Tibial nerve (tissue), 4 donors: ENCODE data around the gene EVI2B. TPM values are rescaled to one million over a fixed set of nuclear protein-coding genes. Genes with fewer than 3 reads are reported as not detected.

Source experiments
- DNase-seq, 2 donors: peaks; one replicate each; pipeline ENCODE4 v3.0.0-alpha.2; 2019; ENCODE audit warnings: low spot score in 2 of 2
- H3K27ac ChIP-seq, 4 donors: fragments of 200-600 bp; sonication (generic) in 3 of 4; one replicate each; pipeline ENCODE4 v1.5.1; 2017 to 2019; ENCODE audit warnings: mild to moderate bottlenecking in 1 of 4
- H3K27me3 ChIP-seq, 2 donors: fragments of 200-600 bp; sonication (generic) in 1 of 2; one replicate each; pipeline versions ENCODE4 v1.5.1 to v1.6.0; 2017 to 2019
- H3K36me3 ChIP-seq, 3 donors: fragments of 200-600 bp; sonication (generic); one replicate each; pipeline ENCODE4 v1.5.1; 2018 to 2019
- H3K4me1 ChIP-seq, 4 donors: fragments of 200-600 bp; sonication (generic) in 3 of 4; one replicate each; pipeline ENCODE4 v1.5.1; 2017 to 2019
- H3K4me3 ChIP-seq, 4 donors: fragments of 200-600 bp; sonication (generic) in 3 of 4; one replicate each; pipeline ENCODE4 v1.5.1; 2017 to 2019; ENCODE audit warnings: mild to moderate bottlenecking in 1 of 4, moderate library complexity in 1 of 4
- H3K9me3 ChIP-seq, 4 donors: fragments of 200-600 bp; sonication (generic) in 3 of 4; one replicate each; pipeline ENCODE4 v1.5.1; 2017 to 2019
- EP300 ChIP-seq, 2 donors: sonication (generic); formaldehyde crosslinking; IDR thresholded peaks; one replicate each; pipeline ENCODE4 v1.6.1; 2017; ENCODE audit warnings: antibody characterized with exemption in 2 of 2, mild to moderate bottlenecking in 1 of 2
- POLR2A ChIP-seq, 2 donors: fragments of 450-650 bp; IDR thresholded peaks; one replicate each; pipeline ENCODE4 v1.6.1; 2017; ENCODE audit warnings: antibody characterized with exemption in 2 of 2, mild to moderate bottlenecking in 2 of 2, moderate library complexity in 2 of 2
- WGBS, 2 donors: methylation state at CpG; one replicate each; pipeline ENCODE4 v1.1.5; 2018; 5-methylcytosine and 5-hydroxymethylcytosine counted together
- total RNA-seq, 4 donors: library from RNA; depleted of rRNA; stranded (reverse); fragments of >200 nt; gene quantifications; one replicate each; pipeline ENCODE4 v1.1.0, GENCODE V29; 2016
- TF ChIP-seq, protein P1 (sequence below), 5 experiments: fragments of 200-600 bp in 3 of 5; fragments of 450-650 bp in 2 of 5; sonication (generic) in 3 of 5; IDR thresholded peaks; one replicate each; pipeline ENCODE4 v1.5.1; 2016 to 2019; ENCODE audit warnings: antibody characterized with exemption in 5 of 5, mild to moderate bottlenecking in 3 of 5, moderate library complexity in 2 of 5

EVI2B gene
- total RNA-seq, 4 donors from 2014 or later = 5.7 to 9.9 (median 9.3) TPM

DNA sequence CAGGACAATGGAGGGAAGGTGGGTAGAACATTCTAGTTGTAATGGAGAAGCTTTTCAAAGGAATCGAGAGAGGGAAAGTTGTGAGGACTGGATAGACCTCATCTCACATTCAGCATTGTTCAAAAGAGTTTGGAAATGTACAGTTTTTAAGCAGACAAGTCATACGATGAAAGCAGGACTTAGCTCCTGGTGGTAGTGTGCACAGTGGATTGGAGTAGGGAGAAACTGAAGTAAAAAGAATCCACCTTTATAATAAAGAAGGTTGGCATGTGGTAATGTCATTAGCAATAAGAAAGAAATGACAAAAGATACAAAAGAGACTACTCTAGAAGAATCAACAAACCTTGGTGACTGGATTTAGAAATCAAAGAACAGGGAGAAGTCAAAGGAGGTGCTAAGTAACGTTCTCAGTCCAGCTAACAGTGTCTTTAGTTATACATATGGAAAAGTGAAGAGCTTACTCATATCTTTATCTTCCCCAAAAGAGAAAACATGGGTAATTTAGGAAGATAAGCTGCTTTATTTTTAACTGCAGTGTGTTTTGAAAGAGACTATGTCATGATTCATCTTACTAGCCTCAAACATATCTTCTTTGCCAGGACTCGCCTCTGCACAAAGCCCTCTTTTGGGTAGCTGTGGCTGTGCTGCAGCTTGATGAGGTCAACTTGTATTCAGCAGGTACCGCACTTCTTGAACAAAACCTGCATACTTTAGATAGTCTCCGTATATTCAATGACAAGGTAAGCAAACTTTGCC is 26.2 kb upstream of the EVI2B start:
- no peak for DNase-seq
- 83 to 84% methylated on average over 6 of the region's 6 CpGs for WGBS, 2 donors
- TF ChIP-seq POLR2A (IDR thresholded peaks at IDR 0.05) (no peak), EP300 (IDR thresholded peaks at IDR 0.05) (no peak)
- TF ChIP-seq, protein P1, sequence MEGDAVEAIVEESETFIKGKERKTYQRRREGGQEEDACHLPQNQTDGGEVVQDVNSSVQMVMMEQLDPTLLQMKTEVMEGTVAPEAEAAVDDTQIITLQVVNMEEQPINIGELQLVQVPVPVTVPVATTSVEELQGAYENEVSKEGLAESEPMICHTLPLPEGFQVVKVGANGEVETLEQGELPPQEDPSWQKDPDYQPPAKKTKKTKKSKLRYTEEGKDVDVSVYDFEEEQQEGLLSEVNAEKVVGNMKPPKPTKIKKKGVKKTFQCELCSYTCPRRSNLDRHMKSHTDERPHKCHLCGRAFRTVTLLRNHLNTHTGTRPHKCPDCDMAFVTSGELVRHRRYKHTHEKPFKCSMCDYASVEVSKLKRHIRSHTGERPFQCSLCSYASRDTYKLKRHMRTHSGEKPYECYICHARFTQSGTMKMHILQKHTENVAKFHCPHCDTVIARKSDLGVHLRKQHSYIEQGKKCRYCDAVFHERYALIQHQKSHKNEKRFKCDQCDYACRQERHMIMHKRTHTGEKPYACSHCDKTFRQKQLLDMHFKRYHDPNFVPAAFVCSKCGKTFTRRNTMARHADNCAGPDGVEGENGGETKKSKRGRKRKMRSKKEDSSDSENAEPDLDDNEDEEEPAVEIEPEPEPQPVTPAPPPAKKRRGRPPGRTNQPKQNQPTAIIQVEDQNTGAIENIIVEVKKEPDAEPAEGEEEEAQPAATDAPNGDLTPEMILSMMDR (IDR thresholded peaks at IDR 0.05) = no peak
- Histone ChIP-seq H3K36me3 (peaks cover 0 to 87% (median 3%) of the 10 kb centered on the region in 3 donors), H3K4me3 (no peak overlapping the region), H3K27ac (no peak overlapping the region), H3K4me1 (no peaks in the 10 kb centered on the region), H3K9me3 (no peaks in the 10 kb centered on the region), H3K27me3 (no peaks in the 10 kb centered on the region)

DNA sequence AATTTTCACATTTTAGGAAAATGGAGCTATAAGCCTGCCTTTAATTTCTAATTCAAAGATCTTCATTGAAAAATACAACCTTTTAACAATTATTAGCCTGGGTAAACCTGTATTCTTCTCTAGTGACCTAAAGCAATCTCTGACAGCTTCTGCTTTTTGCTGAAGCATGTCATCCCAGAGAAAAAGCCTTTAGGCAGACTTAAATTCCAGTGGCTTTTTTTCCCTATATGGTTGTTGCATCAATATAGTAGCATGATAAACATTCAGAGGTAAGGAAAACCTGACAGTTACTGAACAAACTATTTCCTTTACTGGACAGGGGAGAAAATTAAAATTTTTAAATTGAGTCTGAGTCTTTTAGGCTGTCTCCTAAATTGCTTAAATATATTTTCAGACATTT is 15.4 kb upstream of the EVI2B start:
- DNase-seq = no peak
- TF ChIP-seq POLR2A (IDR thresholded peaks at IDR 0.05) = no peak
- TF ChIP-seq, protein P1 (IDR thresholded peaks at IDR 0.05) = no peak
- no peak for TF ChIP-seq EP300 (IDR thresholded peaks at IDR 0.05)
- Histone ChIP-seq H3K4me3 (no peak overlapping the region), H3K4me1 (no peaks in the 10 kb centered on the region), H3K27ac (no peak overlapping the region), H3K27me3 (no peaks in the 10 kb centered on the region), H3K36me3 (peaks cover 0 to 43% (median 0%) of the 10 kb centered on the region in 3 donors), H3K9me3 (no peaks in the 10 kb centered on the region)

- H3K36me3 ChIP-seq = peaks cover 0 to 39% (median 0%) of the 10 kb centered on the region in 3 donors
- H3K9me3 ChIP-seq = no peaks in the 10 kb centered on the region
- no peaks in the 10 kb centered on the region for H3K4me1 ChIP-seq
- H3K27me3 ChIP-seq = no peaks in the 10 kb centered on the region
- H3K4me3 ChIP-seq = no peak overlapping the region
- DNase-seq = no peak
- TF ChIP-seq, protein P1 (IDR thresholded peaks at IDR 0.05) = no peak
- TF ChIP-seq EP300 (IDR thresholded peaks at IDR 0.05) (no peak), POLR2A (IDR thresholded peaks at IDR 0.05) (no peak)
- no peak overlapping the region for H3K27ac ChIP-seq
These were observed 14.3 kb upstream of the EVI2B start for GRCh38 chr17:31328160-31328535.

DNA sequence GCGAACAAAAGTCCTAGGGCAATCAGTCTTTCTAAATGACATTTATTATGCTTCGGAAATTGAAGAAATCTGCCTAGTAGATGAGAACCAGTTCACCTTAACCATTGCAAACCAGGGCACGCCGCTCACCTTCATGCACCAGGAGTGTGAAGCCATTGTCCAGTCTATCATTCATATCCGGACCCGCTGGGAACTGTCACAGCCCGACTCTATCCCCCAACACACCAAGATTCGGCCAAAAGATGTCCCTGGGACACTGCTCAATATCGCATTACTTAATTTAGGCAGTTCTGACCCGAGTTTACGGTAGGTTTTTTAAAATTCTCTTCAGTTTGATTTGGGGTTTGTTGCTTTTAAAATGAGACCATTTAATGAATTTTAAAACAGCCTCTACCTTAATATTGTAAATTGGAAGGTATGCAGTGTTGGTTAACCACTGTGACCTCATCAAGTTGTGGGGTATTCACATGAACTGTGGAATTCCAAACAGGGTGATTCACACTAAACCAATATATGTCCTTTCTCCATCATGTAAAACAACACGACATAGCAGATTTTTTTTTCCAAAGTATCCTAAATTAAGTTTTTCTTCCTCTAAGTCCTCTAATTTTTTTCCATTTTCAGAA is 13.8 kb upstream of the EVI2B start:
- 93 to 96% methylated on average over 12 of the region's 12 CpGs for WGBS, 2 donors
- H3K4me3 ChIP-seq = no peak overlapping the region
- TF ChIP-seq, protein P1 (IDR thresholded peaks at IDR 0.05) = no peak
- TF ChIP-seq POLR2A (IDR thresholded peaks at IDR 0.05) = no peak
- no peak for TF ChIP-seq EP300 (IDR thresholded peaks at IDR 0.05)
- no peaks in the 10 kb centered on the region for H3K9me3 ChIP-seq
- no peaks in the 10 kb centered on the region for H3K4me1 ChIP-seq
- no peaks in the 10 kb centered on the region for H3K27me3 ChIP-seq
- no peak overlapping the region for H3K27ac ChIP-seq
- DNase-seq = no peak
- H3K36me3 ChIP-seq = peaks cover 0 to 34% (median 0%) of the 10 kb centered on the region in 3 donors

DNA sequence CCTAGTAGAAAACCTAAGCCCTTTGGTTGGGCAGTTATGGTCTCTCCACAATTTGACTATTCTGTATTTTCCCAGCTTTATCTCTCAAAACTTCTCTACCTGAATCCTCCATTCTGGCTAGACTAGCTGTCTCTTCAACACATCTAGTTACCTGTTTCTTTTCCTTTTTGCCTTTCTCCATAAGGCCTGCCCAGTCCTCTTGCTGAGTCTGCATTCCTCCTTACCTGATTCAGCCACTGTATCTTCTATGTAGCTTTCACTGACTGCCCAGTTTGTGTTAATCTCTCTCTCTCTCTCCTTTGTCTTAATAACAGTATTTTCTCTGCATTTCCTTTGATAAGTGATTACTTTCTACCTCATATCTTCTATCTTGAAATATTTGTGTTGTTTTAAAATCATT is 9.7 kb upstream of the EVI2B start:
- H3K27me3 ChIP-seq = no peaks in the 10 kb centered on the region
- DNase-seq = no peak
- no peak overlapping the region for H3K4me3 ChIP-seq
- H3K27ac ChIP-seq = no peak overlapping the region
- H3K36me3 ChIP-seq = peaks cover 0 to 27% (median 0%) of the 10 kb centered on the region in 3 donors
- no peaks in the 10 kb centered on the region for H3K9me3 ChIP-seq
- TF ChIP-seq, protein P1 (IDR thresholded peaks at IDR 0.05) = no peak
- TF ChIP-seq POLR2A (IDR thresholded peaks at IDR 0.05) = no peak
- no peak for TF ChIP-seq EP300 (IDR thresholded peaks at IDR 0.05)
- H3K4me1 ChIP-seq = no peaks in the 10 kb centered on the region
